HCT116 (cell line): ENCODE data around the gene CNN2. TPM values are rescaled to one million over a fixed set of nuclear protein-coding genes. Genes with fewer than 3 reads are reported as not detected.
A peak's percentile ranks its signal among the peaks of the same experiment; 100 is the strongest.

ENCODE experiments used
- ATAC-seq: fragments of 200-7000 bp; cut with Tn5 transposase; 2 replicates; pipeline ENCODE4 v1.9.1; 2020; ENCODE audit warnings: mild to moderate bottlenecking, moderate library complexity
- BruUV-seq: library from RNA; stranded (reverse); fragments of 400-500 nt; replicated peaks from 2 replicates; lab custom pipeline; 2021; lab: Mats Ljungman, UMichigan
- CTCF ChIA-PET: fragments of 300-600 bp; sonication (Branson Sonifier 250); formaldehyde crosslinking; loops from one replicate; lab custom pipeline; 2021; ENCODE audit warnings: antibody characterized with exemption; lab: Charles Lee
- POLR2A ChIA-PET: fragments of 300-600, 350-600 bp; sonication (Branson Sonifier 250); formaldehyde crosslinking; loops from one replicate; lab custom pipeline; 2021; ENCODE audit warnings: antibody characterized with exemption; lab: Charles Lee
- RAD21 ChIA-PET, 2 experiments: fragments of 300-600 bp; sonication (Branson Sonifier 250); formaldehyde crosslinking; loops; one replicate each; lab custom pipeline; 2023; ENCODE audit warnings: low total read pairs in 2 of 2; ENCODE audit not compliant: uncharacterized antibody in 2 of 2, unreplicated experiment in 2 of 2, low non-redundant PET in 1 of 2; lab: Charles Lee
- DNase-seq: peaks from one replicate; pipeline ENCODE4 v3.0.0-alpha.2; 2010; ENCODE audit warnings: low read depth, low spot score
- H2AFZ ChIP-seq: fragments of 200-600 bp; shearing (Covaris generic), sonication (generic); 2 replicates; pipeline ENCODE4 v1.6.1; 2017; ENCODE audit warnings: low read depth, mixed run types, mixed read lengths, antibody characterized with exemption, low read length; ENCODE audit not compliant: poor library complexity, severe bottlenecking
- H3K27ac ChIP-seq: 2 replicates; pipeline ENCODE4 v1.5.1; 2012; ENCODE audit warnings: low read depth, low read length
- H3K27me3 ChIP-seq: fragments of 200-600 bp; sonication (generic); 2 replicates; pipeline ENCODE4 v1.6.1; 2016; ENCODE audit warnings: mixed run types, low read length, mixed read lengths; ENCODE audit not compliant: insufficient read depth
- H3K36me3 ChIP-seq, 2 experiments: fragments of 200-500 bp in 1 of 2; fragments of 200-600 bp in 1 of 2; sonication (Bioruptor generic) in 1 of 2; sonication (generic) in 1 of 2; 2 replicates each; pipeline versions ENCODE4 v1.5.1 to v1.6.1; 2014 to 2016; ENCODE audit warnings: low read length in 2 of 2, inconsistent platforms in 1 of 2, mixed read lengths in 1 of 2, mixed run types in 1 of 2; ENCODE audit not compliant: insufficient read depth in 2 of 2, control insufficient read depth in 1 of 2
- H3K4me1 ChIP-seq, 2 experiments: fragments of 200-600 bp in 1 of 2; sonication (generic) in 1 of 2; 2 replicates each; pipeline versions ENCODE4 v1.5.1 to v1.6.1; 2012 to 2017; ENCODE audit warnings: low read length in 2 of 2, inconsistent platforms in 1 of 2, mild to moderate bottlenecking in 1 of 2, mixed read lengths in 1 of 2, mixed run types in 1 of 2, moderate library complexity in 1 of 2; ENCODE audit not compliant: insufficient read depth in 2 of 2, control insufficient read depth in 1 of 2
- H3K4me2 ChIP-seq: fragments of 200-600 bp; sonication (generic); 2 replicates; pipeline ENCODE4 v1.6.1; 2017; ENCODE audit warnings: mixed run types, low read length, mixed read lengths
- H3K4me3 ChIP-seq, 2 experiments: fragments of 200-600 bp in 1 of 2; sonication (generic) in 1 of 2; replicated peaks in 1 of 2; 2 replicates each; pipeline ENCODE4 v1.5.1; 2011 to 2016; ENCODE audit warnings: low read length in 2 of 2, control low read depth in 1 of 2, low read depth in 1 of 2, mild to moderate bottlenecking in 1 of 2, mixed read lengths in 1 of 2, mixed run types in 1 of 2
- H3K79me2 ChIP-seq: fragments of 200-600 bp; sonication (generic); 2 replicates; pipeline ENCODE4 v1.6.1; 2017; ENCODE audit warnings: mild to moderate bottlenecking, mixed run types, low read length, moderate library complexity, mixed read lengths; ENCODE audit not compliant: insufficient read depth
- H3K9ac ChIP-seq: fragments of 200-600 bp; sonication (generic); 2 replicates; pipeline ENCODE4 v1.6.1; 2016; ENCODE audit warnings: low read length, mixed read lengths
- H3K9me2 ChIP-seq: fragments of 200-600 bp; sonication (generic), shearing (Covaris generic); 2 replicates; pipeline ENCODE4 v1.6.1; 2017; ENCODE audit warnings: mixed run types, mild to moderate bottlenecking, moderate library complexity; ENCODE audit not compliant: insufficient read depth
- H3K9me3 ChIP-seq, 2 experiments: fragments of 200-500 bp in 1 of 2; fragments of 200-600 bp in 1 of 2; sonication (Bioruptor generic) in 1 of 2; sonication (generic) in 1 of 2; 2 replicates each; pipeline ENCODE4 v1.6.1; 2014 to 2017; ENCODE audit warnings: low read length in 2 of 2, mixed read lengths in 2 of 2, inconsistent platforms in 1 of 2, low read depth in 1 of 2, mild to moderate bottlenecking in 1 of 2, mixed run types in 1 of 2, moderate library complexity in 1 of 2; ENCODE audit not compliant: control insufficient read depth in 1 of 2, insufficient read depth in 1 of 2
- H4K20me1 ChIP-seq: fragments of 200-600 bp; sonication (generic), shearing (Covaris generic); 2 replicates; pipeline ENCODE4 v1.6.1; 2017; ENCODE audit warnings: mixed run types, mild to moderate bottlenecking, moderate library complexity; ENCODE audit not compliant: insufficient read depth
- CBX3 ChIP-seq: IDR thresholded peaks from 2 replicates; pipeline ENCODE4 v1.6.1; 2012; ENCODE audit warnings: low read depth
- CEBPB ChIP-seq: IDR thresholded peaks from 2 replicates; pipeline ENCODE4 v1.6.1; 2012; ENCODE audit warnings: low read depth
- EGR1 ChIP-seq: IDR thresholded peaks from 2 replicates; pipeline ENCODE4 v1.6.1; 2012; ENCODE audit warnings: low read depth
- ELF1 ChIP-seq: IDR thresholded peaks from 2 replicates; pipeline ENCODE4 v1.6.1; 2012; ENCODE audit warnings: low read depth, borderline replicate concordance
- EZH2 ChIP-seq: fragments of 200-600 bp; sonication (generic); IDR thresholded peaks from 2 replicates; pipeline ENCODE4 v1.6.1; 2017; ENCODE audit warnings: antibody characterized with exemption, mixed run types
- EZH2phosphoT487 ChIP-seq: fragments of 200-600 bp; IDR thresholded peaks from 2 replicates; pipeline ENCODE4 v1.6.1; 2018; ENCODE audit warnings: antibody characterized with exemption, borderline replicate concordance
- FOSL1 ChIP-seq: IDR thresholded peaks from 2 replicates; pipeline ENCODE4 v1.6.1; 2012; ENCODE audit warnings: low read depth
- JUND ChIP-seq: IDR thresholded peaks from 2 replicates; pipeline ENCODE4 v1.6.1; 2012
- POLR2A ChIP-seq: IDR thresholded peaks from 2 replicates; pipeline ENCODE4 v1.7.0; 2011; ENCODE audit warnings: borderline replicate concordance; ENCODE audit not compliant: insufficient read depth, insufficient read length; ENCODE audit errors: extremely low read depth
- POLR2AphosphoS5 ChIP-seq: IDR thresholded peaks from 2 replicates; pipeline ENCODE4 v1.6.1; 2011; ENCODE audit warnings: mild to moderate bottlenecking, low read depth, low read length, moderate library complexity
- SIN3A ChIP-seq: IDR thresholded peaks from 2 replicates; pipeline ENCODE4 v1.6.1; 2012; ENCODE audit warnings: low read depth
- SP1 ChIP-seq: IDR thresholded peaks from 2 replicates; pipeline ENCODE4 v1.6.1; 2012; ENCODE audit warnings: low read depth
- TCF7L2 ChIP-seq: IDR thresholded peaks from 2 replicates; pipeline ENCODE4 v1.7.0; 2011; ENCODE audit warnings: borderline replicate concordance, inconsistent platforms; ENCODE audit not compliant: insufficient read depth, insufficient read length; ENCODE audit errors: extremely low read depth
- YY1 ChIP-seq: IDR thresholded peaks from 2 replicates; pipeline ENCODE4 v1.6.1; 2011; ENCODE audit warnings: low read length, low read depth, moderate library complexity, mild to moderate bottlenecking; ENCODE audit not compliant: insufficient replicate concordance; ENCODE audit errors: extremely low read depth
- ZFX ChIP-seq: fragments of 450-650 bp; IDR thresholded peaks from 2 replicates; pipeline ENCODE4 v1.6.1; 2017
- ZNF274 ChIP-seq: fragments of 200-500 bp; sonication (Bioruptor generic); IDR thresholded peaks from 2 replicates; pipeline ENCODE4 v1.6.1; 2014; ENCODE audit warnings: mild to moderate bottlenecking, low read depth, low read length, inconsistent platforms
- intact Hi-C: fragments of 100-400 bp; cut with micrococcal nuclease; formaldehyde crosslinking; loops from 2 replicates; pipeline ENCODE4 v1.10.0; 2022
- total RNA-seq: library from RNA; stranded (reverse); gene quantifications from one replicate; pipeline ENCODE4 v1.2.1, GENCODE V29; 2021; ENCODE audit not compliant: unreplicated experiment
- TF ChIP-seq, protein P1 (sequence below), 3 experiments: fragments of 200-600 bp in 1 of 3; sonication (generic) in 1 of 3; IDR thresholded peaks in 2 of 3; conservative IDR thresholded peaks in 1 of 3; 2 replicates each; pipeline ENCODE4 v1.5.1; 2012 to 2017; ENCODE audit warnings: low read depth in 2 of 3, low read length in 2 of 3, antibody characterized with exemption in 1 of 3, borderline replicate concordance in 1 of 3, control low read depth in 1 of 3, mild to moderate bottlenecking in 1 of 3, mixed read lengths in 1 of 3, mixed run types in 1 of 3, moderate library complexity in 1 of 3; ENCODE audit not compliant: insufficient read depth in 1 of 3
- TF ChIP-seq, protein P2 (sequence below): IDR thresholded peaks from 2 replicates; pipeline ENCODE4 v1.6.1; 2012
- TF ChIP-seq, protein P3 (sequence below): IDR thresholded peaks from 2 replicates; pipeline ENCODE4 v1.6.1; 2012
- TF ChIP-seq, protein P4 (sequence below): IDR thresholded peaks from 2 replicates; pipeline ENCODE4 v1.6.1; 2011; ENCODE audit warnings: mild to moderate bottlenecking, low read length, moderate library complexity; ENCODE audit not compliant: insufficient replicate concordance; ENCODE audit errors: extremely low read depth

Gene CNN2
- total RNA-seq, 1 experiment from 2014 or later, result 212 TPM

DNA sequence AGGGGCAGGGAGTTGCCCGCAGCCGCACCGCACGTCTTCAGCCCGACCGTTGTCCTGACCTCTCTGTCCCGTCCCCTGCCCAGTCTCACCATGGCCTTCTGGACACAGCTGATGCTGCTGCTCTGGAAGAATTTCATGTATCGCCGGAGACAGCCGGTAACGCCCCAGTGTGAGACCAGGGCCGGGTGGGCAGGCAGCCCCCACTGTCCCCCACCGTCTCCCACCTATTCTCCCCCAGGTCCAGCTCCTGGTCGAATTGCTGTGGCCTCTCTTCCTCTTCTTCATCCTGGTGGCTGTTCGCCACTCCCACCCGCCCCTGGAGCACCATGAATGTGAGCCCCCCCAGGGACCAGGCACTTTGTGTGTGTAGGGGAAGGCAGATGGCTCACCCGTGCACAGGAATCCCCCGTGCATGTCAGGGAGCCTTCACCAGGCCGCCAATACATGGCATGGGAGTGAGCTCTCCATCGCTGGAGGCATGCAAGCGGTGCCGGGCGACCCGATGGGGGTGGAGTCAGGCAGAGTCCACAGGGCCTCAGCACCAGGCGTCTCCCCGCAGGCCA lies 14.9 kb downstream of the CNN2 start:
- peak overlapping the region; percentile 91 for H3K4me3 ChIP-seq
- CTCF ChIA-PET, result interaction anchor here (1.2 kb wide), 1 partner anchor 20 kb away, joined by 4 read pairs; the partner anchor contains the start of gene RNU6-2
- peaks cover 36 to 79% of the 10 kb centered on the region in 2 experiments for H3K4me1 ChIP-seq
- no peaks in the 10 kb centered on the region for H3K9me2 ChIP-seq
- peaks cover 4 to 14% of the 10 kb centered on the region in 2 experiments; a peak in 3 of 4 replicates for H3K36me3 ChIP-seq
- H3K27me3 ChIP-seq, result no peaks in the 10 kb centered on the region
- peak overlapping the region; percentile 88 for H3K4me2 ChIP-seq
- ATAC-seq (no peak), DNase-seq (no peak)
- POLR2A ChIA-PET, result interaction anchor here (0.6 to 7.8 kb wide), 4 partner anchors 14 to 63 kb away, joined by 3 to 85 read pairs (median 18); partner anchors contain the start of genes CNN2 and RNU6-2
- no peak for TF ChIP-seq EZH2
- TF ChIP-seq, protein P1, sequence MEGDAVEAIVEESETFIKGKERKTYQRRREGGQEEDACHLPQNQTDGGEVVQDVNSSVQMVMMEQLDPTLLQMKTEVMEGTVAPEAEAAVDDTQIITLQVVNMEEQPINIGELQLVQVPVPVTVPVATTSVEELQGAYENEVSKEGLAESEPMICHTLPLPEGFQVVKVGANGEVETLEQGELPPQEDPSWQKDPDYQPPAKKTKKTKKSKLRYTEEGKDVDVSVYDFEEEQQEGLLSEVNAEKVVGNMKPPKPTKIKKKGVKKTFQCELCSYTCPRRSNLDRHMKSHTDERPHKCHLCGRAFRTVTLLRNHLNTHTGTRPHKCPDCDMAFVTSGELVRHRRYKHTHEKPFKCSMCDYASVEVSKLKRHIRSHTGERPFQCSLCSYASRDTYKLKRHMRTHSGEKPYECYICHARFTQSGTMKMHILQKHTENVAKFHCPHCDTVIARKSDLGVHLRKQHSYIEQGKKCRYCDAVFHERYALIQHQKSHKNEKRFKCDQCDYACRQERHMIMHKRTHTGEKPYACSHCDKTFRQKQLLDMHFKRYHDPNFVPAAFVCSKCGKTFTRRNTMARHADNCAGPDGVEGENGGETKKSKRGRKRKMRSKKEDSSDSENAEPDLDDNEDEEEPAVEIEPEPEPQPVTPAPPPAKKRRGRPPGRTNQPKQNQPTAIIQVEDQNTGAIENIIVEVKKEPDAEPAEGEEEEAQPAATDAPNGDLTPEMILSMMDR (IDR thresholded peaks at IDR 0.05 in 2 of 3, conservative IDR thresholded peaks at IDR 0.05 in 1 of 3; ENCODE audit: borderline replicate concordance in 1 of 3, insufficient read depth in 1 of 3, low read depth in 2 of 3, low read length in 2 of 3), result no peak
- TF ChIP-seq, protein P2, sequence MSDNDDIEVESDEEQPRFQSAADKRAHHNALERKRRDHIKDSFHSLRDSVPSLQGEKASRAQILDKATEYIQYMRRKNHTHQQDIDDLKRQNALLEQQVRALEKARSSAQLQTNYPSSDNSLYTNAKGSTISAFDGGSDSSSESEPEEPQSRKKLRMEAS, result no peak
- TF ChIP-seq JUND, result no peak
- TF ChIP-seq YY1, result no peak
- no peak for TF ChIP-seq POLR2A
- TF ChIP-seq POLR2AphosphoS5, result no peak
- TF ChIP-seq, protein P3, sequence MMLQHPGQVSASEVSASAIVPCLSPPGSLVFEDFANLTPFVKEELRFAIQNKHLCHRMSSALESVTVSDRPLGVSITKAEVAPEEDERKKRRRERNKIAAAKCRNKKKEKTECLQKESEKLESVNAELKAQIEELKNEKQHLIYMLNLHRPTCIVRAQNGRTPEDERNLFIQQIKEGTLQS, result no peak
- no peak for TF ChIP-seq CEBPB
- no peak for TF ChIP-seq TCF7L2
- TF ChIP-seq ZNF274, result no peak
- TF ChIP-seq ZFX, result no peak
- TF ChIP-seq EGR1, result no peak
- TF ChIP-seq EZH2phosphoT487, result no peak
- no peak for TF ChIP-seq SP1
- no peak for TF ChIP-seq ELF1
- TF ChIP-seq, protein P4, sequence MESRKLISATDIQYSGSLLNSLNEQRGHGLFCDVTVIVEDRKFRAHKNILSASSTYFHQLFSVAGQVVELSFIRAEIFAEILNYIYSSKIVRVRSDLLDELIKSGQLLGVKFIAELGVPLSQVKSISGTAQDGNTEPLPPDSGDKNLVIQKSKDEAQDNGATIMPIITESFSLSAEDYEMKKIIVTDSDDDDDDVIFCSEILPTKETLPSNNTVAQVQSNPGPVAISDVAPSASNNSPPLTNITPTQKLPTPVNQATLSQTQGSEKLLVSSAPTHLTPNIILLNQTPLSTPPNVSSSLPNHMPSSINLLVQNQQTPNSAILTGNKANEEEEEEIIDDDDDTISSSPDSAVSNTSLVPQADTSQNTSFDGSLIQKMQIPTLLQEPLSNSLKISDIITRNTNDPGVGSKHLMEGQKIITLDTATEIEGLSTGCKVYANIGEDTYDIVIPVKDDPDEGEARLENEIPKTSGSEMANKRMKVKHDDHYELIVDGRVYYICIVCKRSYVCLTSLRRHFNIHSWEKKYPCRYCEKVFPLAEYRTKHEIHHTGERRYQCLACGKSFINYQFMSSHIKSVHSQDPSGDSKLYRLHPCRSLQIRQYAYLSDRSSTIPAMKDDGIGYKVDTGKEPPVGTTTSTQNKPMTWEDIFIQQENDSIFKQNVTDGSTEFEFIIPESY, result no peak
- TF ChIP-seq CBX3, result no peak
- no peak for TF ChIP-seq SIN3A
- TF ChIP-seq FOSL1, result no peak
- no TSS peak for BruUV-seq
- peak overlapping the region; percentile 84 for H3K9ac ChIP-seq
- H4K20me1 ChIP-seq, result no peaks in the 10 kb centered on the region
- H3K27ac ChIP-seq, result peak overlapping the region; percentile 78
- intact Hi-C loops, result loop anchor here (2.0 kb wide), 1 partner anchor 15 kb away; the partner anchor contains the start of gene CNN2
- no peaks in the 10 kb centered on the region for H3K9me3 ChIP-seq
- no peak overlapping the region for H2AFZ ChIP-seq
- H3K79me2 ChIP-seq, result peaks cover 14% of the 10 kb centered on the region; the same call in 1 of the 2 replicates
- RAD21 ChIA-PET, result interaction anchor here in 1 of 2 experiments (1.1 to 1.5 kb wide), 2 partner anchors 14 to 225 kb away, joined by 5 to 7 read pairs; no protein-coding TSS in a partner anchor
